Liver (tissue), 9 donors: ENCODE data around the gene GRIN2A. TPM values are rescaled to one million over a fixed set of nuclear protein-coding genes. Genes with fewer than 3 reads are reported as not detected.

Source experiments
- DNase-seq: peaks from one replicate; pipeline ENCODE4 v3.0.0-alpha.2; 2017; ENCODE audit warnings: low spot score
- H3K27ac ChIP-seq, 2 donors: one replicate each; pipeline ENCODE4 v1.7.0; 2013; ENCODE audit warnings: inconsistent platforms in 2 of 2, low read length in 2 of 2, control low read depth in 1 of 2, low read depth in 1 of 2, mild to moderate bottlenecking in 1 of 2
- H3K27me3 ChIP-seq, 4 donors: one replicate each; pipeline versions ENCODE4 v1.6.1 to v1.7.0; 2013; ENCODE audit warnings: low read length in 3 of 4, inconsistent platforms in 1 of 4, mild to moderate bottlenecking in 1 of 4, moderate library complexity in 1 of 4; ENCODE audit not compliant: control insufficient read depth in 4 of 4, insufficient read depth in 4 of 4
- H3K36me3 ChIP-seq, 4 donors: one replicate each; pipeline versions ENCODE4 v1.6.1 to v1.7.0; 2013; ENCODE audit warnings: low read length in 3 of 4, mild to moderate bottlenecking in 3 of 4, low read depth in 1 of 4, moderate library complexity in 1 of 4; ENCODE audit not compliant: control insufficient read depth in 4 of 4, insufficient read depth in 3 of 4
- H3K4me1 ChIP-seq, 4 donors: one replicate each; pipeline versions ENCODE4 v1.6.1 to v1.7.0; 2013; ENCODE audit warnings: low read length in 3 of 4, mild to moderate bottlenecking in 3 of 4, moderate library complexity in 1 of 4; ENCODE audit not compliant: control insufficient read depth in 4 of 4, insufficient read depth in 4 of 4
- H3K4me3 ChIP-seq, 3 donors: one replicate each; pipeline versions ENCODE4 v1.6.1 to v1.7.0; 2013; ENCODE audit warnings: low read length in 3 of 3, control low read depth in 1 of 3, low read depth in 1 of 3, mild to moderate bottlenecking in 1 of 3
- H3K9ac ChIP-seq, 2 donors: one replicate each; pipeline ENCODE4 v1.7.0; 2013; ENCODE audit warnings: low read length in 2 of 2, mild to moderate bottlenecking in 2 of 2, moderate library complexity in 2 of 2, control low read depth in 1 of 2, low read depth in 1 of 2
- H3K9me3 ChIP-seq, 4 donors: one replicate each; pipeline versions ENCODE4 v1.6.1 to v1.7.0; 2013; ENCODE audit warnings: low read length in 3 of 4; ENCODE audit not compliant: control insufficient read depth in 4 of 4
- EGR1 ChIP-seq, 2 donors: IDR thresholded peaks; 2 replicates each; pipeline ENCODE4 v1.6.1; 2016 to 2018; ENCODE audit warnings: antibody characterized with exemption in 2 of 2, low read depth in 2 of 2
- HNF4A ChIP-seq, 2 donors: conservative IDR thresholded peaks; 2 replicates each; pipeline ENCODE4 v1.6.1; 2016; ENCODE audit warnings: antibody characterized with exemption in 2 of 2, mild to moderate bottlenecking in 2 of 2
- HNF4G ChIP-seq: IDR thresholded peaks from 2 replicates; pipeline ENCODE4 v1.6.1; 2016; ENCODE audit warnings: antibody characterized with exemption
- RAD21 ChIP-seq, 2 donors: IDR thresholded peaks; 2 replicates each; pipeline ENCODE4 v1.6.1; 2016; ENCODE audit warnings: antibody characterized with exemption in 2 of 2, mild to moderate bottlenecking in 2 of 2
- TAF1 ChIP-seq: conservative IDR thresholded peaks from 2 replicates; pipeline ENCODE4 v1.6.1; 2016; ENCODE audit warnings: antibody characterized with exemption, mild to moderate bottlenecking
- YY1 ChIP-seq: IDR thresholded peaks from 2 replicates; pipeline ENCODE4 v1.6.1; 2016; ENCODE audit warnings: antibody characterized with exemption, mild to moderate bottlenecking
- ZBTB33 ChIP-seq: IDR thresholded peaks from 2 replicates; pipeline ENCODE4 v1.6.1; 2016; ENCODE audit warnings: antibody characterized with exemption
- WGBS: extraction: QIAGEN DNeasy Blood & Tissue Kit; methylation state at CpG from one replicate; pipeline ENCODE4 v1.1.7; 2013; 5-methylcytosine and 5-hydroxymethylcytosine counted together
- polyA plus RNA-seq, 2 donors: library from polyadenylated mRNA; stranded (reverse) in 1 of 2; unstranded in 1 of 2; fragments of 200-250 nt in 1 of 2; fragments of >200 nt in 1 of 2; fragmentation: Nextera tagmentation in 1 of 2; extraction: Ambion mirVana in 1 of 2; gene quantifications; one replicate each; pipeline versions ENCODE4 v1.2.1 to v1.2.3, GENCODE V29; 2013 to 2015
- total RNA-seq, 2 donors: library from RNA; depleted of rRNA; stranded (reverse); fragments of >200 nt; gene quantifications; one replicate each; pipeline ENCODE4 v1.2.3, GENCODE V29; 2014
- TF ChIP-seq, protein P1 (sequence below): fragments of 150-350 bp; IDR thresholded peaks from 2 replicates; pipeline ENCODE4 v1.5.1; 2017; ENCODE audit warnings: improper control_type of control experiment, low read depth, low read length; ENCODE audit not compliant: missing input control
- donor health status: healthy.
- donor health status: healthy.
- donor health status: healthy.
- donor health status: healthy.
- donor health status: healthy.

The GRIN2A gene
- total and polyA plus RNA-seq, 4 donors, result under 0.01 to 0.08 (median 0.07) TPM; not detected in 1

DNA sequence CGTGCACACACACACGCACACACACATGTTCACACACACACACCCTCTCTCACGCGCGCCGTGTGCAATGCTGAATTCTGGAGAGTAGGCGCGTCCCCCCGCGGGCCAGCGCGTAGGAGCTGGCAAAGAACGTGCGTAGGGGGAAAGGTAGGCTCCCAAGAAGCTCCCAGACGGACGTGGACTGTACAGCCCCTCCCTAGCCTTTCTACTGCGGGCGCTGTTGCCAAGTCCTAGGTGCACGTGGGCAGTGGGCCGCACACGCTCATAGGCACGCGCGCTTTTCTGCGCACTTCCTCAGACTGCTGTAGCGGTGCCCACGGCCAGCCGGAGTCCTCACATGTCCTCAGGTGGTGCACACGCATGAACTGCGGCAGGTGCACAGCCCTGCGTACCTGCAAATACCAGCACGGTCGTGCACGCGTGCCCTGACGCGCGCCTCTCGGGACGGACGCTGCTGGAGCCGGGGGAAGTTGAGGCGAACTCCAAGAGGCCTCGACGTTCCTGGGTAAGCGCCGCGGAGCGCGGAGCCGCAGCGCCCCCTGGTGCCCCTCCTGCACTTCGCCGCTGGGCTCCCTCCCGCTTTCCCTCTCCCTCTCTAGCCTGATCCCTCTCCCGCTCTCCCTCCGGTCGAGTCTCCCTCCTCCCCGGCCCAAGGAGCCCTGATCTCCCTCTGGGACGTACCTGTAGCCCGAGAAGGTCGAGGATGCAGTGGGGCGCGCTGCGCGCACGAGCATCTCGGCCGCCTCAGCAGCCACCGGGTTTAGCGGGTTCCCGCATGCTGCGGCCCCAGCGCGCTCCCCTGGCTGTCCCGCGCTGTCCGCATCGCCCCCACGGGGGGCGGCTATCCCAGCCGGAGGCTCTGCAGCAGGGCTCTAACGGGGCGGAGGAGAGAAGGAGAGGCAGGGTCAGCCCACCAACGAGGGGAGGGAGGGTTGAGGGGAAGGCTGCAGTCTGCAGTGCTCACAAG is 749 bp downstream of the GRIN2A start:
- peaks cover 4 to 14% (median 7%) of the 10 kb centered on the region in 4 donors for H3K27me3 ChIP-seq
- H3K4me3 ChIP-seq, result peak overlapping the region in 2 of 3 donors; percentile 30 to 55
- H3K27ac ChIP-seq, result no peak overlapping the region

GRCh38 chr16:10180771-10181163 is 1.5 kb downstream of the GRIN2A start:
- peaks cover 14 to 29% (median 25%) of the 10 kb centered on the region in 4 donors for H3K4me1 ChIP-seq
- H3K27me3 ChIP-seq, result peaks cover 4 to 14% (median 7%) of the 10 kb centered on the region in 4 donors
- DNase-seq, result peak; percentile 50
- no peaks in the 10 kb centered on the region for H3K36me3 ChIP-seq
- H3K9ac ChIP-seq, result no peak overlapping the region
- H3K27ac ChIP-seq, result no peak overlapping the region
- WGBS, result 6% methylated on average over 24 of the region's 24 CpGs
- TF ChIP-seq, protein P1, sequence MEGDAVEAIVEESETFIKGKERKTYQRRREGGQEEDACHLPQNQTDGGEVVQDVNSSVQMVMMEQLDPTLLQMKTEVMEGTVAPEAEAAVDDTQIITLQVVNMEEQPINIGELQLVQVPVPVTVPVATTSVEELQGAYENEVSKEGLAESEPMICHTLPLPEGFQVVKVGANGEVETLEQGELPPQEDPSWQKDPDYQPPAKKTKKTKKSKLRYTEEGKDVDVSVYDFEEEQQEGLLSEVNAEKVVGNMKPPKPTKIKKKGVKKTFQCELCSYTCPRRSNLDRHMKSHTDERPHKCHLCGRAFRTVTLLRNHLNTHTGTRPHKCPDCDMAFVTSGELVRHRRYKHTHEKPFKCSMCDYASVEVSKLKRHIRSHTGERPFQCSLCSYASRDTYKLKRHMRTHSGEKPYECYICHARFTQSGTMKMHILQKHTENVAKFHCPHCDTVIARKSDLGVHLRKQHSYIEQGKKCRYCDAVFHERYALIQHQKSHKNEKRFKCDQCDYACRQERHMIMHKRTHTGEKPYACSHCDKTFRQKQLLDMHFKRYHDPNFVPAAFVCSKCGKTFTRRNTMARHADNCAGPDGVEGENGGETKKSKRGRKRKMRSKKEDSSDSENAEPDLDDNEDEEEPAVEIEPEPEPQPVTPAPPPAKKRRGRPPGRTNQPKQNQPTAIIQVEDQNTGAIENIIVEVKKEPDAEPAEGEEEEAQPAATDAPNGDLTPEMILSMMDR, result peak; percentile 4
- TF ChIP-seq RAD21 (IDR thresholded peaks at IDR 0.05) (peak in 1 of 2 donors; percentile 26), TAF1 (no peak)
- H3K4me3 ChIP-seq, result no peak overlapping the region
- no peaks in the 10 kb centered on the region for H3K9me3 ChIP-seq

More for the DNA sequence above, 749 bp downstream of the GRIN2A start:
- Histone ChIP-seq H3K9me3 (no peaks in the 10 kb centered on the region), H3K36me3 (no peaks in the 10 kb centered on the region), H3K9ac (no peak overlapping the region), H3K4me1 (peaks cover 14 to 29% (median 25%) of the 10 kb centered on the region in 4 donors)
- DNase-seq, result peak; percentile 70
- TF ChIP-seq HNF4A (conservative IDR thresholded peaks at IDR 0.05), result no peak
- no peak for TF ChIP-seq TAF1
- TF ChIP-seq ZBTB33, result no peak
- TF ChIP-seq, protein P1, result peak; percentile 76
- TF ChIP-seq EGR1 (IDR thresholded peaks at IDR 0.05; ENCODE audit: low read depth in 2 of 2), result no peak
- no peak for TF ChIP-seq HNF4G
- peak; percentile 84 to 94 for TF ChIP-seq RAD21 (IDR thresholded peaks at IDR 0.05)
- no peak for TF ChIP-seq YY1
- 4% methylated on average over 85 of the region's 85 CpGs for WGBS
